AG09319 (cell line): ENCODE measurements around the gene RPP25L.
A peak's percentile ranks its signal among the peaks of the same experiment; 100 is the strongest.

Experiments
- DNase-seq: peaks from one replicate; pipeline ENCODE4 v3.0.0-alpha.2; 2010; ENCODE audit warnings: low read depth; ENCODE audit errors: extremely low read depth
- CTCF ChIP-seq: IDR thresholded peaks from 2 replicates; pipeline ENCODE4 v1.5.1; 2011; ENCODE audit warnings: low read depth, mild to moderate bottlenecking, inconsistent platforms, low read length, moderate library complexity

RPP25L gene

GRCh38 chr9:34636791-34637355, 25.0 kb upstream of the RPP25L start:
- no peak for DNase-seq
- no peak for TF ChIP-seq CTCF

GRCh38 chr9:34635556-34635955, 23.7 kb upstream of the RPP25L start:
- TF ChIP-seq CTCF = no peak
- DNase-seq = no peak

- no peak for TF ChIP-seq CTCF
- DNase-seq = no peak
Observed at GRCh38 chr9:34634551-34635248, 22.8 kb upstream of the RPP25L start.

GRCh38 chr9:34633851-34634550, 22.1 kb upstream of the RPP25L start:
- TF ChIP-seq CTCF = peak; percentile 82
- DNase-seq = no peak

- DNase-seq = no peak
- no peak for TF ChIP-seq CTCF
Observed at GRCh38 chr9:34633166-34633565, 21.3 kb upstream of the RPP25L start.

GRCh38 chr9:34630402-34631154, 18.7 kb upstream of the RPP25L start:
- DNase-seq = no peak

More at GRCh38 chr9:34630402-34631154, 18.7 kb upstream of the RPP25L start:
- no peak for TF ChIP-seq CTCF
